Ovary (tissue), 9 donors: ENCODE data around the gene EPHB6. TPM values are rescaled to one million over a fixed set of nuclear protein-coding genes. Genes with fewer than 3 reads are reported as not detected.

Source experiments
- DNase-seq, 5 donors: peaks; one replicate each; pipeline ENCODE4 v3.0.0-alpha.2; 2019 to 2020
- H3K27ac ChIP-seq, 2 donors: fragments of 200-600 bp; one replicate each; pipeline versions ENCODE4 v1.5.1 to v1.8.0; 2019 to 2022
- H3K27me3 ChIP-seq: fragments of 200-600 bp; one replicate; pipeline ENCODE4 v1.8.0; 2022
- H3K36me3 ChIP-seq: fragments of 200-600 bp; sonication (generic); one replicate; pipeline ENCODE4 v1.5.1; 2019
- H3K4me1 ChIP-seq: one replicate; pipeline ENCODE4 v1.8.1; 2013; ENCODE audit warnings: mild to moderate bottlenecking, moderate library complexity; ENCODE audit not compliant: insufficient read depth
- H3K4me3 ChIP-seq: fragments of 200-600 bp; sonication (generic); one replicate; pipeline ENCODE4 v1.5.1; 2017
- H3K9me3 ChIP-seq, 2 donors: fragments of 200-600 bp in 1 of 2; sonication (generic) in 1 of 2; one replicate each; pipeline versions ENCODE4 v1.5.1 to v1.8.1; 2013 to 2019; ENCODE audit warnings: mild to moderate bottlenecking in 1 of 2, moderate library complexity in 1 of 2
- CTCF ChIP-seq, 3 donors: fragments of 450-650 bp in 2 of 3; fragments of 200-600 bp in 1 of 3; IDR thresholded peaks; one replicate each; pipeline versions ENCODE4 v1.5.1 to v1.8.0; 2016 to 2022; ENCODE audit warnings: antibody characterized with exemption in 3 of 3, mild to moderate bottlenecking in 1 of 3
- EP300 ChIP-seq: sonication (generic); formaldehyde crosslinking; IDR thresholded peaks from one replicate; pipeline ENCODE4 v1.6.1; 2017; ENCODE audit warnings: antibody characterized with exemption
- POLR2A ChIP-seq: fragments of 450-650 bp; IDR thresholded peaks from one replicate; pipeline ENCODE4 v1.6.1; 2017; ENCODE audit warnings: antibody characterized with exemption, mild to moderate bottlenecking, moderate library complexity
- WGBS, 3 donors: extraction: QIAGEN DNeasy Blood & Tissue Kit in 1 of 3; methylation state at CpG; one replicate each; pipeline versions ENCODE4 v1.1.5 to v1.1.7; 2013 to 2017; 5-methylcytosine and 5-hydroxymethylcytosine counted together
- intact Hi-C, 4 donors: fragments of 100-400 bp; cut with DNase I; formaldehyde crosslinking; loops; one replicate each; pipeline versions ENCODE4 v1.11.0 to v1.15.1; 2022 to 2023
- polyA plus RNA-seq, 2 donors: library from polyadenylated mRNA; stranded (reverse); fragments of 200-250 nt in 1 of 2; fragments of 350-450 nt in 1 of 2; fragmentation: Illumina TruSeq in 1 of 2; extraction: RNeasy Lipid Tissue Mini Kit (QIAGEN cat#74804) in 1 of 2; gene quantifications; one replicate each; pipeline ENCODE4 v1.2.3, GENCODE V29; 2013 to 2014
- total RNA-seq, 7 donors: library from RNA; depleted of rRNA in 2 of 7; stranded (reverse); fragments of >200 nt in 2 of 7; fragmentation: NEBNext Ultra II Directional in 3 of 7; extraction: Animal tissue kit (Norgen Biotek cat#: 25700) in 3 of 7; gene quantifications; one replicate each; pipeline versions ENCODE4 v1.1.0 to v1.2.4, GENCODE V29; 2016 to 2023
- donor health status: DM: no; HTN: no; CAD: no; lungs with moderate emphysema.
- donor health status: DM: no; HTN: no; CAD: no.
- donor health status: Bipolar disorder and iron deficiency.
- donor health status: DM: yes; HTN: yes; CAD: no.
- donor health status: DM: no; HTN: no; CAD: no.
- donor health status: DM: yes; HTN: yes; CAD: no.

The EPHB6 gene
- total and polyA plus RNA-seq, 9 donors: 10.7 to 41.1 (median 28.5) TPM

GRCh38 chr7:142872106-142872675 lies 17.3 kb downstream of the EPHB6 start:
- Histone ChIP-seq H3K27ac (no peak overlapping the region), H3K4me1 (no peaks in the 10 kb centered on the region), H3K9me3 (no peaks in the 10 kb centered on the region), H3K4me3 (no peak overlapping the region), H3K27me3 (no peaks in the 10 kb centered on the region), H3K36me3 (no peaks in the 10 kb centered on the region)
- 86 to 90% (median 86%) methylated on average over 15 of the region's 15 CpGs for WGBS, 3 donors
- intact Hi-C loops: loop anchor here in 1 of 4 donors (10.0 kb wide), 1 partner anchor 343 kb away; no protein-coding TSS in a partner anchor
- no peak for DNase-seq
- no peak for TF ChIP-seq EP300
- TF ChIP-seq CTCF (IDR thresholded peaks at IDR 0.05): no peak
- TF ChIP-seq POLR2A: no peak

DNA sequence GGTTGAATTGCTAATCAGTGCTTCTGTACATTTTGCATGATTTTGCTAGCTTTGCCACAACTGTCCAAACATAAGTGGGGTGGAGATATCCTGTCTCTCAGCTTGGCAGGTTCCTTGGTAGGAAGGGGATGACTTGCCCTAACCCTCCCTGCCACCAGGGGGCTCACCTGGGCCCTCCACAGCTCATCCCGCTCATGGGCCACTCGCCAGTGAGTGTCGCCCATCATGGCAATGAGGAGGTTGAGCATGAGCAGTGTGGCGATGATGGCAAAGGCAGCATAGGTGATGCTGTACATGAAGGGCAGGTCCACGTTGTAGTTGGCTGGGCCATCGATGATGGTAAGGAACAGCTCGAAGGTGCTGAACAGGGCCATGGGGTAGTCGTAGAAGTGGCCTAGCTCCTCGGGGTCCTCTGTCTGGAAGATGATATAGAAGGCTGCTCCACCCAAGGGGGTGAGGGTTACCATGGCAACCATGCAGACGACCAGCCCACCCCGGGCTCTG lies 18.5 kb downstream of the EPHB6 start:
- Histone ChIP-seq H3K9me3 (no peaks in the 10 kb centered on the region), H3K27ac (no peak overlapping the region), H3K36me3 (no peaks in the 10 kb centered on the region), H3K4me3 (no peak overlapping the region), H3K4me1 (no peaks in the 10 kb centered on the region), H3K27me3 (no peaks in the 10 kb centered on the region)
- DNase-seq: no peak
- TF ChIP-seq EP300: no peak
- TF ChIP-seq POLR2A: no peak
- no peak for TF ChIP-seq CTCF (IDR thresholded peaks at IDR 0.05)
- intact Hi-C loops: loop anchor here in 1 of 4 donors (10.0 kb wide), 1 partner anchor 341 kb away; no protein-coding TSS in a partner anchor
- WGBS, 3 donors: 78 to 87% (median 81%) methylated on average over 11 of the region's 11 CpGs

DNA sequence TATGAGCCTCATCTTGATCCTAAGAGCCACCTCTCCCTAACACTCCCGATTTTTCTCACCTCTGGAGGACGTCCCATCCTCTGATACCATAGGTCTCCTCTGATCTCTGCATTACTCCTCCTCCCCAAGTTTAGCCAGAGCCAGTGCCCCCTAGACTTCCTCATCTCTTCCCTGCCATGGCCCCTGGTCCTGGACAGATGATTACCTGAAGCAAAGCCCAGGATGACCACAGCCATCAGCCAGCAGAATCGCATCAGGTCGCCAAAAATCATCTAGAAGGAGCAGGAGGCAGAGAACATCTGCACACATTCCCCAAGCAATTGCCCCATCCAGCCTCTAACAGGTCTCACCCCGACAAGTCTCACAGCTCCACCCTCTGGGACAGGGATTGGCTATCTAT lies 19.0 kb downstream of the EPHB6 start:
- H3K36me3 ChIP-seq: no peaks in the 10 kb centered on the region
- no peak for DNase-seq
- no peak for TF ChIP-seq POLR2A
- TF ChIP-seq EP300: no peak
- TF ChIP-seq CTCF (IDR thresholded peaks at IDR 0.05): no peak
- no peak overlapping the region for H3K4me3 ChIP-seq
- H3K4me1 ChIP-seq: no peaks in the 10 kb centered on the region
- H3K9me3 ChIP-seq: no peaks in the 10 kb centered on the region
- intact Hi-C loops: loop anchor here in 1 of 4 donors (10.0 kb wide), 1 partner anchor 341 kb away; no protein-coding TSS in a partner anchor
- H3K27me3 ChIP-seq: no peaks in the 10 kb centered on the region
- H3K27ac ChIP-seq: no peak overlapping the region
- WGBS, 3 donors: 85 to 92% (median 86%) methylated on average over 5 of the region's 5 CpGs

DNA sequence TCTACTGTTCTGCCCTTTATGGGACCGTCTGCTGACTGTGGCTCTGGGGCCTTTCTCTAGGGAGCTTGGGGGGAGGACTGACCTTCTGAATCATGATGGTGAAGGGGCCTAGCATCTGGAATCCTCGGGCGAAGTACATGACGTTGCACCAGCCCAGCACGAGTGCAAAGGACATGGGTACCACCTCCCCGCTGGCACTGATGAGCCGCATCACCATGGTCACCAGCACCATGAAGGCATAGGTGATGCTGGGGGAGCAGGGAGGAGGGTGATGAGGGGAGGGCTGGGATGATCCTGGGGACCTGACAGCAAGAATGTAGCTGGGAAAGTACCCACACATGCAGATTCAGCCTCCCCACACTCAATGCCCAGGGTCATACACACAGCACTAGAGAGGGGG lies 19.5 kb downstream of the EPHB6 start:
- TF ChIP-seq EP300: no peak
- TF ChIP-seq POLR2A: no peak
- no peak for TF ChIP-seq CTCF (IDR thresholded peaks at IDR 0.05)
- H3K4me1 ChIP-seq: no peaks in the 10 kb centered on the region
- H3K36me3 ChIP-seq: no peaks in the 10 kb centered on the region
- no peaks in the 10 kb centered on the region for H3K27me3 ChIP-seq
- WGBS, 3 donors: 83 to 87% (median 87%) methylated on average over 7 of the region's 7 CpGs
- no peak overlapping the region for H3K27ac ChIP-seq
- H3K9me3 ChIP-seq: no peaks in the 10 kb centered on the region
- H3K4me3 ChIP-seq: no peak overlapping the region
- no peak for DNase-seq
- intact Hi-C loops: loop anchor here in 1 of 4 donors (10.0 kb wide), 1 partner anchor 340 kb away; no protein-coding TSS in a partner anchor
